ENCODE results near the gene NCKAP1. TPM values are rescaled to one million over a fixed set of nuclear protein-coding genes. Genes with fewer than 3 reads are reported as not detected.

Gene NCKAP1
- total RNA-seq, 1 experiment from 2014 or later, result 76.2 TPM

GRCh38 chr2:182907081-182907830 lies 131.0 kb downstream of the NCKAP1 start:
- H3K4me3 ChIP-seq (ENCODE audit: low read length), result no peak overlapping the region
- H3K4me2 ChIP-seq (ENCODE audit: low read length), result no peak overlapping the region
- no peaks in the 10 kb centered on the region for H4K20me1 ChIP-seq (ENCODE audit: low read length)
- H3K36me3 ChIP-seq (ENCODE audit: low read depth, low read length), result no peaks in the 10 kb centered on the region
- CTCF ChIA-PET, result no interaction called here
- no peaks in the 10 kb centered on the region for H3K9me2 ChIP-seq (replicated peaks; ENCODE audit: low read length)
- H3F3A ChIP-seq (ENCODE audit: low read length, unreplicated experiment), result no peaks in the 10 kb centered on the region
- no peaks in the 10 kb centered on the region for H3K27me3 ChIP-seq (ENCODE audit: low read length)
- no peaks in the 10 kb centered on the region for H3K79me2 ChIP-seq (ENCODE audit: low read length)
- no peak for DNase-seq
- H3K4me1 ChIP-seq (ENCODE audit: insufficient read depth, low read length), result no peaks in the 10 kb centered on the region
- H3K27ac ChIP-seq (ENCODE audit: low read length), result no peak overlapping the region
- H3K9ac ChIP-seq (ENCODE audit: low read length), result no peak overlapping the region
- POLR2A ChIA-PET (ENCODE audit: unreplicated experiment), result interaction anchor here (0.7 kb wide), 1 partner anchor 70 kb away, joined by 6 read pairs; no protein-coding TSS in a partner anchor
- H2AFZ ChIP-seq (ENCODE audit: low read length), result no peak overlapping the region
- TF ChIP-seq CTCF (conservative IDR thresholded peaks at IDR 0.05; ENCODE audit: low read depth, low read length) (no peak), EZH2 (IDR thresholded peaks at IDR 0.05; ENCODE audit: low read length, unreplicated experiment) (no peak), EZH2phosphoT487 (IDR thresholded peaks at IDR 0.05; ENCODE audit: borderline replicate concordance, low read length) (no peak)
- no peaks in the 10 kb centered on the region for H3K9me3 ChIP-seq (ENCODE audit: low read length)
- intact Hi-C loops (cut with micrococcal nuclease), result no loop called here
- no peak for ATAC-seq
- no TSS peak for BruUV-seq (replicated peaks)

GRCh38 chr2:182906454-182906853 lies 131.8 kb downstream of the NCKAP1 start:
- no TSS peak for BruUV-seq (replicated peaks)
- intact Hi-C loops (cut with micrococcal nuclease), result no loop called here
- Histone ChIP-seq H3K4me1 (ENCODE audit: insufficient read depth, low read length) (no peaks in the 10 kb centered on the region), H3K36me3 (ENCODE audit: low read depth, low read length) (no peaks in the 10 kb centered on the region), H2AFZ (ENCODE audit: low read length) (no peak overlapping the region), H3F3A (ENCODE audit: low read length, unreplicated experiment) (no peaks in the 10 kb centered on the region), H3K4me2 (ENCODE audit: low read length) (no peak overlapping the region), H3K9me2 (replicated peaks; ENCODE audit: low read length) (no peaks in the 10 kb centered on the region), H3K27ac (ENCODE audit: low read length) (no peak overlapping the region), H3K79me2 (ENCODE audit: low read length) (no peaks in the 10 kb centered on the region), H3K9ac (ENCODE audit: low read length) (no peak overlapping the region), H3K9me3 (ENCODE audit: low read length) (no peaks in the 10 kb centered on the region), H3K27me3 (ENCODE audit: low read length) (no peaks in the 10 kb centered on the region), H4K20me1 (ENCODE audit: low read length) (no peaks in the 10 kb centered on the region), H3K4me3 (ENCODE audit: low read length) (no peak overlapping the region)
- ChIA-PET CTCF (no interaction called here), POLR2A (ENCODE audit: unreplicated experiment) (interaction anchor here (0.7 kb wide), 1 partner anchor 69 kb away, joined by 6 read pairs; no protein-coding TSS in a partner anchor)
- DNase-seq (no peak), ATAC-seq (no peak)
- TF ChIP-seq CTCF (conservative IDR thresholded peaks at IDR 0.05; ENCODE audit: low read depth, low read length) (no peak), EZH2phosphoT487 (IDR thresholded peaks at IDR 0.05; ENCODE audit: borderline replicate concordance, low read length) (no peak)

GRCh38 chr2:182904844-182905243 lies 133.4 kb downstream of the NCKAP1 start:
- CTCF ChIA-PET, result no interaction called here
- H3K4me1 ChIP-seq (ENCODE audit: insufficient read depth, low read length), result no peaks in the 10 kb centered on the region
- H3K9ac ChIP-seq (ENCODE audit: low read length), result no peak overlapping the region
- H2AFZ ChIP-seq (ENCODE audit: low read length), result no peak overlapping the region
- H3K9me2 ChIP-seq (replicated peaks; ENCODE audit: low read length), result no peaks in the 10 kb centered on the region
- no peak overlapping the region for H3K27ac ChIP-seq (ENCODE audit: low read length)
- H3K27me3 ChIP-seq (ENCODE audit: low read length), result no peaks in the 10 kb centered on the region
- H3K79me2 ChIP-seq (ENCODE audit: low read length), result no peaks in the 10 kb centered on the region
- TF ChIP-seq EZH2 (IDR thresholded peaks at IDR 0.05; ENCODE audit: low read length, unreplicated experiment) (no peak), CTCF (conservative IDR thresholded peaks at IDR 0.05; ENCODE audit: low read depth, low read length) (no peak), EZH2phosphoT487 (IDR thresholded peaks at IDR 0.05; ENCODE audit: borderline replicate concordance, low read length) (no peak)
- H3F3A ChIP-seq (ENCODE audit: low read length, unreplicated experiment), result no peaks in the 10 kb centered on the region
- POLR2A ChIA-PET (ENCODE audit: unreplicated experiment), result no interaction called here
- no peaks in the 10 kb centered on the region for H3K36me3 ChIP-seq (ENCODE audit: low read depth, low read length)
- no peak overlapping the region for H3K4me3 ChIP-seq (ENCODE audit: low read length)
- H3K4me2 ChIP-seq (ENCODE audit: low read length), result no peak overlapping the region
- no peak for ATAC-seq
- no peaks in the 10 kb centered on the region for H4K20me1 ChIP-seq (ENCODE audit: low read length)
- intact Hi-C loops (cut with micrococcal nuclease), result no loop called here
- no TSS peak for BruUV-seq (replicated peaks)
- no peaks in the 10 kb centered on the region for H3K9me3 ChIP-seq (ENCODE audit: low read length)
- no peak for DNase-seq
